K562 (cell line): Measurements from ENCODE around the gene RER1. TPM values are rescaled to one million over a fixed set of nuclear protein-coding genes. Genes with fewer than 3 reads are reported as not detected.

Experiments used
- ATAC-seq: fragments of 200-7000 bp; cut with Tn5 transposase; 3 replicates; pipeline ENCODE4 v1.9.1; 2020; ENCODE audit warnings: moderate library complexity
- BruUV-seq: library from RNA; stranded (reverse); fragments of 400-500 nt; replicated peaks from 2 replicates; lab custom pipeline; 2021; lab: Mats Ljungman, UMichigan
- CTCF ChIA-PET: fragments of 300-600 bp; formaldehyde crosslinking; extraction: SDS; loops from one replicate; lab custom pipeline; 2021; ENCODE audit warnings: low intra/inter-chr PET ratio; lab: Yijun Ruan, JAX
- POLR2A ChIA-PET: fragments of 300-600, 350-650 bp; sonication (Branson Sonifier 250); formaldehyde crosslinking; extraction: SDS; loops from one replicate; lab custom pipeline; 2021; ENCODE audit warnings: antibody characterized with exemption, inconsistent platforms; lab: Yijun Ruan, JAX
- DNase-seq, 4 experiments: peaks; one replicate each; pipeline versions ENCODE4 v3.0.0 to v3.0.0-alpha.2; 2011 to 2018; ENCODE audit warnings: low spot score in 3 of 4, mixed read lengths in 3 of 4; ENCODE audit errors: extremely low read depth in 1 of 4
- FAIRE-seq: peaks from 2 replicates; lab custom pipeline; 2011; peaks lifted over from hg19 to GRCh38; lab: Jason Lieb, UNC
- H2AFZ ChIP-seq: 2 replicates; pipeline ENCODE4 v1.6.0; 2011; ENCODE audit warnings: low read depth, low read length, control low read depth, inconsistent platforms
- H3K27ac ChIP-seq: fragments of 200-600 bp; 3 replicates; pipeline ENCODE4 v1.8.0; 2011; ENCODE audit warnings: low read depth, mild to moderate bottlenecking, control low read depth, inconsistent platforms, low read length, moderate library complexity, mixed read lengths; ENCODE audit errors: extremely low read depth
- H3K27me3 ChIP-seq, 2 experiments: fragments of 300-600 bp in 1 of 2; 2 replicates in 1 of 2; 3 replicates in 1 of 2; pipeline versions ENCODE4 v1.6.0 to v1.8.0; 2011; ENCODE audit warnings: inconsistent platforms in 2 of 2, low read length in 2 of 2, mild to moderate bottlenecking in 1 of 2, mixed read lengths in 1 of 2, moderate library complexity in 1 of 2; ENCODE audit not compliant: control insufficient read depth in 2 of 2, insufficient read depth in 2 of 2
- H3K36me3 ChIP-seq: fragments of 300-600 bp; 3 replicates; pipeline ENCODE4 v1.8.0; 2011; ENCODE audit warnings: mild to moderate bottlenecking, low read length, inconsistent platforms; ENCODE audit not compliant: control insufficient read depth, insufficient read depth
- H3K4me1 ChIP-seq, 2 experiments: fragments of 200-600 bp in 1 of 2; replicated peaks in 1 of 2; 2 replicates in 1 of 2; 3 replicates in 1 of 2; pipeline versions ENCODE4 v1.5.1 to v1.8.0; 2011; ENCODE audit warnings: inconsistent platforms in 2 of 2, low read length in 2 of 2, mild to moderate bottlenecking in 1 of 2, mixed read lengths in 1 of 2, moderate library complexity in 1 of 2; ENCODE audit not compliant: control insufficient read depth in 2 of 2, insufficient read depth in 2 of 2
- H3K4me2 ChIP-seq: 2 replicates; pipeline ENCODE4 v1.6.1; 2011; ENCODE audit warnings: low read length, control low read depth, inconsistent platforms, mixed read lengths; ENCODE audit not compliant: insufficient read depth
- H3K4me3 ChIP-seq: fragments of 200-600 bp; sonication (generic), shearing (Covaris generic); 2 replicates; pipeline ENCODE4 v1.5.1; 2016; ENCODE audit warnings: control low read depth, inconsistent platforms
- H3K79me2 ChIP-seq: fragments of 200-600 bp; 3 replicates; pipeline ENCODE4 v1.8.0; 2011; ENCODE audit warnings: low read length, inconsistent platforms; ENCODE audit not compliant: control insufficient read depth, insufficient read depth
- H3K9ac ChIP-seq, 2 experiments: 2 replicates each; pipeline versions ENCODE4 v1.6.0 to v1.6.1; 2011; ENCODE audit warnings: low read depth in 2 of 2, low read length in 2 of 2, control low read depth in 1 of 2, inconsistent platforms in 1 of 2, mild to moderate bottlenecking in 1 of 2, mixed read lengths in 1 of 2; ENCODE audit not compliant: insufficient read depth in 1 of 2
- H3K9me1 ChIP-seq: one replicate; pipeline ENCODE4 v1.6.0; 2011; ENCODE audit warnings: inconsistent platforms, mild to moderate bottlenecking, low read length, moderate library complexity; ENCODE audit not compliant: control insufficient read depth, insufficient read depth
- H3K9me3 ChIP-seq: replicated peaks from 2 replicates; pipeline ENCODE4 v1.5.1; 2011; ENCODE audit warnings: low read depth, low read length, inconsistent platforms; ENCODE audit not compliant: control insufficient read depth, insufficient read depth
- H4K20me1 ChIP-seq: replicated peaks from 2 replicates; pipeline ENCODE4 v1.6.1; 2011; ENCODE audit warnings: low read length, inconsistent platforms, mixed read lengths; ENCODE audit not compliant: control insufficient read depth, insufficient read depth
- ARID1B ChIP-seq: fragments of 450-650 bp; IDR thresholded peaks from 2 replicates; pipeline ENCODE4 v1.6.1; 2016; ENCODE audit warnings: antibody characterized with exemption, mild to moderate bottlenecking, inconsistent platforms
- MEF2A ChIP-seq: IDR thresholded peaks from 2 replicates; pipeline ENCODE4 v1.6.1; 2011; ENCODE audit warnings: low read depth, mild to moderate bottlenecking, low read length, moderate library complexity; ENCODE audit not compliant: control insufficient read depth
- MTA2 ChIP-seq: fragments of 450-650 bp; IDR thresholded peaks from 2 replicates; pipeline ENCODE4 v1.6.1; 2016; ENCODE audit warnings: low read depth
- NCOR1 ChIP-seq: fragments of 450-650 bp; IDR thresholded peaks from 2 replicates; pipeline ENCODE4 v1.6.1; 2016; ENCODE audit warnings: mild to moderate bottlenecking, moderate library complexity
- NFIC ChIP-seq: fragments of 450-650 bp; IDR thresholded peaks from 2 replicates; pipeline ENCODE4 v1.6.1; 2017; ENCODE audit warnings: mild to moderate bottlenecking, inconsistent platforms
- PYGO2 ChIP-seq: fragments of 450-650 bp; IDR thresholded peaks from 2 replicates; pipeline ENCODE4 v1.6.1; 2016; ENCODE audit warnings: mild to moderate bottlenecking, missing genetic modification characterization, moderate library complexity, missing compliant biosample characterization
- SNRNP70 ChIP-seq: fragments of 200-400 bp; formaldehyde crosslinking; optimal IDR thresholded peaks from 2 replicates; pipeline ENCODE3; 2017; ENCODE audit warnings: low read depth, low read length
- SRSF1 ChIP-seq: fragments of 200-400 bp; formaldehyde crosslinking; IDR thresholded peaks from 2 replicates; pipeline ENCODE4 v1.6.1; 2017; ENCODE audit warnings: mild to moderate bottlenecking, low read depth, low read length, moderate library complexity
- TAL1 ChIP-seq: fragments of 450-650 bp; IDR thresholded peaks from 2 replicates; pipeline ENCODE4 v1.6.1; 2016; ENCODE audit warnings: mild to moderate bottlenecking
- WGBS: fragments of 100-300 bp; shearing (Covaris generic); methylation state at CpG from one replicate; pipeline ENCODE4 v1.1.6; 2016; ENCODE audit warnings: low coverage, mixed read lengths; ENCODE audit not compliant: insufficient coverage; ENCODE audit errors: missing lambda C conversion rate; 5-methylcytosine and 5-hydroxymethylcytosine counted together
- in situ Hi-C: fragments of 300-500 bp; cut with MboI; formaldehyde crosslinking; loops from 4 replicates; pipeline ENCODE4 v1.15.0; 2018; ENCODE audit warnings: inconsistent platforms, mixed read lengths
- intact Hi-C: fragments of 100-400 bp; cut with micrococcal nuclease; formaldehyde crosslinking; loops from 2 replicates; pipeline ENCODE4 v1.14.2; 2022
- polyA plus RNA-seq, 8 experiments: library from polyadenylated mRNA; depleted of rRNA in 4 of 8; stranded (reverse) in 5 of 8; unstranded in 3 of 8; fragments of >200 nt; fragmentation: Nextera tagmentation in 2 of 8; fragmentation: Illumina TruSeq in 1 of 8; extraction: Ambion mirVana in 2 of 8; extraction: Trizol in 1 of 8; gene quantifications; 2 replicates each; pipeline versions ENCODE4 v1.2.1 to v1.2.3, GENCODE V29; 2011 to 2014; ENCODE audit warnings: inconsistent platforms in 1 of 8, missing spikeins in 1 of 8
- total RNA-seq, 7 experiments: library from RNA; depleted of rRNA in 6 of 7; stranded (reverse); fragments of >200 nt in 6 of 7; fragmentation: Illumina TruSeq in 2 of 7; extraction: Trizol in 2 of 7; gene quantifications; 2 replicates each; pipeline versions ENCODE4 v1.2.1 to v1.2.3, GENCODE V29; 2011 to 2021; ENCODE audit warnings: low replicate concordance in 1 of 7
- TF ChIP-seq, protein P1 (sequence below), 2 experiments: fragments of 450-650 bp; IDR thresholded peaks; 2 replicates each; pipeline ENCODE4 v1.6.1; 2016; ENCODE audit warnings: mild to moderate bottlenecking in 2 of 2, borderline replicate concordance in 1 of 2, low read depth in 1 of 2, moderate library complexity in 1 of 2
- TF ChIP-seq, protein P2 (sequence below): fragments of 450-650 bp; conservative IDR thresholded peaks from 2 replicates; pipeline ENCODE4 v1.6.1; 2016; ENCODE audit warnings: missing genetic modification characterization, low read depth, mild to moderate bottlenecking, missing compliant biosample characterization, moderate library complexity

Gene RER1
- total and polyA plus RNA-seq, 9 of the 15 experiments (the other 6 are each of a cell fraction or from before 2014, with no cell fraction given): 19.6 to 354 (median 183) TPM

DNA sequence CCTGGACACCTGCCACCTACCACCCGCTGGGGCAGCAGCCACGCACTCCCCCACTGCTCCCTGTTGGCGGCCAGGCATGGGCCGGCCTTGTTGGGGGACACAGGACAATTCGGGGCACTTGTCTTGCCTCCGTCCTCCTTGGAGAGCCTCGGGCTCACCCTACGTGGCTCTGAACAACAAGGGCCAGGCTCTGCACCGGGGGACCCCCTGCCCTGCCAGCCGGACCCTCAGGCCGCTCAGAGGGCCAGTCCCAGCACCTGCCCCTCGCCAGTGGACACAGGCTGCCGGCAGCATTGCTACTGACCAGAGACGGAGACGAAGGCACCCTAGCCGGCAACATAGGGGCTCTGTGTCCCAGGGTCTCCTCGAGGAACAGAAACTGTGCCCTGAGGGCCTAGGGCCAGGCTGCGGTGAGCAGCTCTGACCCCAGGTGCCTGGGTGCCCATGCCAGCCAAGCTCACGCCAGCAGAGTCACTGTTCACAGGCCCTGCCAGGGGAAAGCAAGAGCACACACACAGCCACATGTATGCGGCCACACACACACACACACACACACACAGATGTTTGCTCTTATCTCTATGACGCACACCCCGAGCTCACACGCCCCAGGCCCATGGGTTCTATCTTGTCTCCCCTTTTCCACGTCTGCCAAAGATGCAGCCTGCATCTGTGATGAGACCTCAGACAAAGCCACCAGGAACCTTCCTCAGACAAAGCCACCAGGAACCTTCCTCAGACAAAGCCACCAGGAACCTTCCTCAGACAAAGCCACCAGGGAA lies 46.2 kb upstream of the RER1 start:
- Histone ChIP-seq H3K9ac (peak overlapping the region in 1 of 2 experiments; percentile 36; a peak in 1 of 4 replicates), H4K20me1 (peaks cover 12% of the 10 kb centered on the region), H3K4me3 (no peak overlapping the region), H3K27ac (no peak overlapping the region), H3K9me1 (no peaks in the 10 kb centered on the region), H3K27me3 (peaks cover 67 to 88% of the 10 kb centered on the region in 2 experiments; a peak in 4 of 5 replicates), H3K4me1 (peaks cover 0 to 39% of the 10 kb centered on the region in 2 experiments; a peak in 2 of 5 replicates), H3K9me3 (no peaks in the 10 kb centered on the region), H3K36me3 (no peaks in the 10 kb centered on the region), H3K4me2 (no peak overlapping the region), H3K79me2 (no peaks in the 10 kb centered on the region), H2AFZ (no peak overlapping the region)
- ATAC-seq (peak; percentile 21; the same call in 1 of the 3 replicates), DNase-seq (peak; percentile 46 to 67 (median 56)), FAIRE-seq (peak; percentile 6)
- WGBS: 3% methylated on average over 23 of the region's 24 CpGs
- ChIA-PET POLR2A (interaction anchor here (0.6 kb wide), 1 partner anchor 89 kb away, joined by 3 read pairs; no protein-coding TSS in a partner anchor), CTCF (no interaction called here)
- no TSS peak for BruUV-seq
- intact Hi-C loops (no loop called here), in situ Hi-C loops (no loop called here)
- 0 out of 2 replicates have a peak, but pooled peaks have one; percentile 17 for TF ChIP-seq MTA2
- TF ChIP-seq, protein P1, sequence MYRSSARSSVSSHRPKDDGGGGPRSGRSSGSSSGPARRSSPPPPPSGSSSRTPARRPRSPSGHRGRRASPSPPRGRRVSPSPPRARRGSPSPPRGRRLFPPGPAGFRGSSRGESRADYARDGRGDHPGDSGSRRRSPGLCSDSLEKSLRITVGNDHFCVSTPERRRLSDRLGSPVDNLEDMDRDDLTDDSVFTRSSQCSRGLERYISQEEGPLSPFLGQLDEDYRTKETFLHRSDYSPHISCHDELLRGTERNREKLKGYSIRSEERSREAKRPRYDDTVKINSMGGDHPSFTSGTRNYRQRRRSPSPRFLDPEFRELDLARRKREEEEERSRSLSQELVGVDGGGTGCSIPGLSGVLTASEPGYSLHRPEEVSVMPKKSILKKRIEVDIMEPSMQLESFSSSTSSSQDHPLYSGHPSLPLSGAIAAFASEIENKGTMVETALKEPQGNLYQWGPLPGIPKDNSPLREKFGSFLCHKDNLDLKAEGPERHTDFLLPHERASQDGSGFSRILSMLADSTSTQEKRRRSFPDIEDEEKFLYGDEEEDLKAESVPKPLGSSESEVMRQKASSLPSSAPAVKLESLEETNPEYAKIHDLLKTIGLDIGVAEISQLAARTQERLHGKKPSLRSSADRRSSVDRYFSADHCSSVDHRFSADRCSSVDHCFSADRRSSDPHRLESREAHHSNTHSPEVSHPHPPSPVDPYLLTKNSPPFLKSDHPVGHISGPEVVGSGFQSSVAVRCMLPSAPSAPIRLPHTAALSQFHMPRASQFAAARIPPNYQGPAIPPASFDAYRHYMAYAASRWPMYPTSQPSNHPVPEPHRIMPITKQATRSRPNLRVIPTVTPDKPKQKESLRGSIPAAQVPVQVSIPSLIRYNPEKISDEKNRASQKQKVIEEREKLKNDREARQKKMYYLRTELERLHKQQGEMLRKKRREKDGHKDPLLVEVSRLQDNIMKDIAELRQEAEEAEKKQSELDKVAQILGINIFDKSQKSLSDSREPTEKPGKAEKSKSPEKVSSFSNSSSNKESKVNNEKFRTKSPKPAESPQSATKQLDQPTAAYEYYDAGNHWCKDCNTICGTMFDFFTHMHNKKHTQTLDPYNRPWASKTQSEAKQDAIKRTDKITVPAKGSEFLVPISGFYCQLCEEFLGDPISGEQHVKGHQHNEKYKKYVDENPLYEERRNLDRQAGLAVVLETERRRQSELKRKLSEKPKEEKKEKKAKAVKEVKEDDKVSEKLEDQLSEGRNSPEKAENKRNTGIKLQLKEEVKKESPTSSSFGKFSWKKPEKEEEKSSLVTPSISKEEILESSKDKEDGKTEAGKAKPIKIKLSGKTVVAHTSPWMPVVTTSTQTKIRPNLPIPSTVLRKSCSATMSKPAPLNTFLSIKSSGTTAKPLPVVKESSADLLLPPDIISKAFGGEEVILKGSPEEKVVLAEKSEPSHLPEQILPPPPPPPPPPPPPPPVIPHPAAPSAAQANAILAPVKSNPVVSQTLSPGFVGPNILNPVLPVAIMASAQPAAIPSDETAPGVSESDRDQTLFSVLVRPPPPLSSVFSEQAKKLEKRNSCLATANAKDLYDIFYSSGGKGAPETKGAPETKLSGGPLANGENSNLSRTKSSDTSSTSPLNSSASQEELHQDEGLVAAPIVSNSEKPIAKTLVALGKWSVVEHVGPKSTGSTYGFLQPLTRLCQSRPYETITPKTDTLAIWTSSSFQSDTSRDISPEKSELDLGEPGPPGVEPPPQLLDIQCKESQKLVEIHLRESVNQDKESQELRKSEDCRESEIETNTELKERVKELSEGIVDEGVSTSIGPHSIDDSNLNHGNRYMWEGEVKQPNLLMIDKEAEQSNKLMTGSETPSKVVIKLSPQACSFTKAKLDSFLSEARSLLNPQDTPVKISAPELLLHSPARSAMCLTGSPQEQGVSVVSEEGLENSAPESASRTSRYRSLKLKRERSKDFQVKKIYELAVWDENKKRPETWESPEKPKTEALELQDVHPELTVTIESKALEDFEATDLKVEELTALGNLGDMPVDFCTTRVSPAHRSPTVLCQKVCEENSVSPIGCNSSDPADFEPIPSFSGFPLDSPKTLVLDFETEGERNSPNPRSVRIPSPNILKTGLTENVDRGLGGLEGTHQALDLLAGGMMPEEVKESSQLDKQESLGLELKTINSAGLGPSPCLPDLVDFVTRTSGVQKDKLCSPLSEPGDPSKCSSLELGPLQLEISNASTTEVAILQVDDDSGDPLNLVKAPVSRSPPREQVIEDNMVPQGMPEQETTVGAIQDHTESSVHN (IDR thresholded peaks at IDR 0.05; ENCODE audit: borderline replicate concordance in 1 of 2, low read depth in 1 of 2): no peak
- TF ChIP-seq NCOR1: no peak; the same call in 1 of the 2 replicates
- peak; percentile 62; the same call in 1 of the 2 replicates for TF ChIP-seq ARID1B
- peak; percentile 53; the same call in 1 of the 2 replicates for TF ChIP-seq TAL1
- no peak for TF ChIP-seq PYGO2
- TF ChIP-seq, protein P2, sequence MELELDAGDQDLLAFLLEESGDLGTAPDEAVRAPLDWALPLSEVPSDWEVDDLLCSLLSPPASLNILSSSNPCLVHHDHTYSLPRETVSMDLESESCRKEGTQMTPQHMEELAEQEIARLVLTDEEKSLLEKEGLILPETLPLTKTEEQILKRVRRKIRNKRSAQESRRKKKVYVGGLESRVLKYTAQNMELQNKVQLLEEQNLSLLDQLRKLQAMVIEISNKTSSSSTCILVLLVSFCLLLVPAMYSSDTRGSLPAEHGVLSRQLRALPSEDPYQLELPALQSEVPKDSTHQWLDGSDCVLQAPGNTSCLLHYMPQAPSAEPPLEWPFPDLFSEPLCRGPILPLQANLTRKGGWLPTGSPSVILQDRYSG: no peak
- TF ChIP-seq SNRNP70: no peak
- no peak for TF ChIP-seq MEF2A
- no peak for TF ChIP-seq SRSF1
- 0 out of 2 replicates have a peak, but pooled peaks have one; percentile 23 for TF ChIP-seq NFIC
